Measurements from ENCODE around the gene MSRB2.
A peak's percentile ranks its signal among the peaks of the same experiment; 100 is the strongest.
"Not testable (repeated sequence)": the region's sequence is repeated elsewhere in the genome, so short reads cannot be mapped to it uniquely, and the experiment has no call there.

MSRB2 gene

DNA sequence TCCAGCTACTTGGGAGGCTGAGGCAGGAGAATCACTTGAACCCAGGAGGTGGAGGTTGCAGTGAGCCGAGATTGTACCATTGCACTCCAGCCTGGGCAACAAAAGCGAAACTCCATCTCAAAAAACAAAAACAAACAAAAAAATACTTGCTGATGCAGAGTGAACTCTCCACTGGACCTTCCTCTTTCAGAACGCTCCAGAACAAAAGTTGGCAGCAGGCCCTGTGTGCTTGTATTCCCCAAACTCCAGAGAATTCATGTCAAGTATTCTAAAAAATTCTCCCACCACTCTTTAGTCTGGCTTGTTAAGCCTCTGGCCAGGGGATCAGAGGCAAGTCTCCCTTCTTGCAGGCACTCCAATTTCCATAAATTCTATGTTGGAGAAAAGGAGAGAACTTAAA, 22.8 kb upstream of the MSRB2 start:
- H3K27ac ChIP-seq (ENCODE audit: low read depth, low read length); H3K9me3 ChIP-seq (ENCODE audit: insufficient read depth, low read depth, low read length); H3K27me3 ChIP-seq (ENCODE audit: insufficient read depth, low read length); H3K4me1 ChIP-seq (ENCODE audit: insufficient read depth, low read length); H3K9ac ChIP-seq (ENCODE audit: low read depth, low read length); H3K36me3 ChIP-seq (ENCODE audit: insufficient read depth, low read length); H3K4me3 ChIP-seq (ENCODE audit: low read length): not testable (repeated sequence)
- 97% methylated on average over 3 of the region's 3 CpGs for WGBS

DNA sequence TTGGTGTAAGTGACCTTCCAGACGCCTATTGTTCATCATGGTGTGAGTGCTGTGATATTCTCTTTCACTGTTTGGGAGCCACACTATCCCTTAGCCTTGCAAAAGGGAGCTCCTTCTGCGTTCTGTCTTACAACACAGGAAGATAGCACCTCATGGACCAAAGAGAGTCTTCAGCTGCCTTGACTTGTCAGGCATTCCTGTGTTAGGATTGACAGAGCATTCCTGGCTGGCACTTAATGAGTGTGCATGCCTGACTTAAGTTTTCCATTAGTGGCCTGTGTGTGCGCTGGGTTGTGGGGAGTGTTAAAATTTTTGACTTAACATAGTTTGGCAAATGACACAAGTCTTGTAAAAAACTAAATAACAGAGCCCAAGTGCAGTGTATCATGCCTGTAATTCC, 21.9 kb upstream of the MSRB2 start:
- no peaks in the 10 kb centered on the region for H3K27me3 ChIP-seq (ENCODE audit: insufficient read depth, low read length)
- H3K9me3 ChIP-seq (ENCODE audit: insufficient read depth, low read depth, low read length) = no peaks in the 10 kb centered on the region
- no peak overlapping the region for H3K9ac ChIP-seq (ENCODE audit: low read depth, low read length)
- H3K4me1 ChIP-seq (ENCODE audit: insufficient read depth, low read length) = no peaks in the 10 kb centered on the region
- WGBS = 96% methylated on average over 3 of the region's 3 CpGs
- H3K27ac ChIP-seq (ENCODE audit: low read depth, low read length) = no peak overlapping the region
- no peak overlapping the region for H3K4me3 ChIP-seq (ENCODE audit: low read length)
- no peaks in the 10 kb centered on the region for H3K36me3 ChIP-seq (ENCODE audit: insufficient read depth, low read length)

- WGBS = 99% methylated on average over 3 of the region's 3 CpGs
- no peaks in the 10 kb centered on the region for H3K36me3 ChIP-seq (ENCODE audit: insufficient read depth, low read length)
- no peak overlapping the region for H3K27ac ChIP-seq (ENCODE audit: low read depth, low read length)
- H3K9me3 ChIP-seq (ENCODE audit: insufficient read depth, low read depth, low read length) = no peaks in the 10 kb centered on the region
- no peak overlapping the region for H3K4me3 ChIP-seq (ENCODE audit: low read length)
- no peak overlapping the region for H3K9ac ChIP-seq (ENCODE audit: low read depth, low read length)
- H3K27me3 ChIP-seq (ENCODE audit: insufficient read depth, low read length) = no peaks in the 10 kb centered on the region
- H3K4me1 ChIP-seq (ENCODE audit: insufficient read depth, low read length) = peaks cover 7% of the 10 kb centered on the region; the same call in 1 of the 2 replicates
Observed at GRCh38 chr10:23075672-23076071, 19.7 kb upstream of the MSRB2 start.

DNA sequence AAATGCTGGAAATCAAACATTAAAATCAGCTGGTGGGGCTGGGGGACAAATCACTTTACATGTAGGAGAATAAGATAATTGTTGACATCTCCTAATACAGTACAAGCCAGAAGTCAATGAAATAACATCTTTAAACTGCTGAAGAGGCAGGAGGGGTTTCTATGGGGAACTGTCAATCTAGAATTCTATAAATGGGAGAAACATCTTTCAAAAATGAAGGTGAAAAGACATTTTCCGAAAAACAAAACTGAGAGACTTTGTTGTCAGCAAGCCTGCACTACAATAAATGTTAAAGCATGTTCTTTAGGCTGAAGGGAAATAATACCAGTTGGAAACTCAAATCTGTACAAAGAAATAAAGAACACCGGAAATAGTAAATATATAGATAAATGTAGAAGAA, 17.3 kb upstream of the MSRB2 start:
- no peak overlapping the region for H3K27ac ChIP-seq (ENCODE audit: low read depth, low read length)
- peaks cover 7% of the 10 kb centered on the region; the same call in 1 of the 2 replicates for H3K4me1 ChIP-seq (ENCODE audit: insufficient read depth, low read length)
- no peak overlapping the region for H3K9ac ChIP-seq (ENCODE audit: low read depth, low read length)
- no peaks in the 10 kb centered on the region for H3K9me3 ChIP-seq (ENCODE audit: insufficient read depth, low read depth, low read length)
- 100% methylated on average over 1 of the region's 2 CpGs for WGBS
- no peak overlapping the region for H3K4me3 ChIP-seq (ENCODE audit: low read length)
- no peaks in the 10 kb centered on the region for H3K36me3 ChIP-seq (ENCODE audit: insufficient read depth, low read length)
- no peaks in the 10 kb centered on the region for H3K27me3 ChIP-seq (ENCODE audit: insufficient read depth, low read length)

DNA sequence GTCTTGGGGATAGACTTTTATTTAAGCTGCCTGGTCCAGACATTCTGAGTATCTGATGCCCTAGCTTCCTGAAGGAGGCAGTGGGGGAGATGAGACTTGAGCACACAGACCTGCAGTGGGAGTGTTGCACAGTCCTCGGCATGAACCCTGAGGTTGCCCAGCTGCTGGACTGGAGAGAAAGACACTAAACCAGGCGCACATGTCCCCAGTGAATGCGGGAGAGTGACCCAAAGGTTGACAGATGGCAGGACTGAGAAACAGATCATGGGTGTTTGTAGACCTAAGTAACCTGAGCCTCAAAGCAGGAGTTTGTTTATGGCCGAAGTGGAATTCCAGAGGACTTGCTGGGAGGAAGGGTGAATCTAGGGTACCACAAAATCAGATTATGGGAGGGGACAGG, 15.7 kb upstream of the MSRB2 start:
- no peaks in the 10 kb centered on the region for H3K36me3 ChIP-seq (ENCODE audit: insufficient read depth, low read length)
- H3K27ac ChIP-seq (ENCODE audit: low read depth, low read length) = no peak overlapping the region
- H3K27me3 ChIP-seq (ENCODE audit: insufficient read depth, low read length) = no peaks in the 10 kb centered on the region
- no peaks in the 10 kb centered on the region; the same call in 1 of the 2 replicates for H3K9me3 ChIP-seq (ENCODE audit: insufficient read depth, low read depth, low read length)
- peaks cover 7% of the 10 kb centered on the region; the same call in 1 of the 2 replicates for H3K4me1 ChIP-seq (ENCODE audit: insufficient read depth, low read length)
- WGBS = 54% methylated on average over 4 of the region's 4 CpGs
- H3K4me3 ChIP-seq (ENCODE audit: low read length) = no peak overlapping the region
- H3K9ac ChIP-seq (ENCODE audit: low read depth, low read length) = no peak overlapping the region

GRCh38 chr10:23080262-23080661, 15.1 kb upstream of the MSRB2 start:
- WGBS = 86% methylated on average over 7 of the region's 7 CpGs
- H3K4me3 ChIP-seq (ENCODE audit: low read length) = no peak overlapping the region
- no peak overlapping the region for H3K27ac ChIP-seq (ENCODE audit: low read depth, low read length)
- H3K4me1 ChIP-seq (ENCODE audit: insufficient read depth, low read length) = peaks cover 7% of the 10 kb centered on the region; the same call in 1 of the 2 replicates
- H3K9ac ChIP-seq (ENCODE audit: low read depth, low read length) = no peak overlapping the region
- no peaks in the 10 kb centered on the region; the same call in 1 of the 2 replicates for H3K9me3 ChIP-seq (ENCODE audit: insufficient read depth, low read depth, low read length)
- no peaks in the 10 kb centered on the region for H3K36me3 ChIP-seq (ENCODE audit: insufficient read depth, low read length)
- H3K27me3 ChIP-seq (ENCODE audit: insufficient read depth, low read length) = no peaks in the 10 kb centered on the region

GRCh38 chr10:23081221-23081750, 14.1 kb upstream of the MSRB2 start:
- Histone ChIP-seq H3K9me3 (ENCODE audit: insufficient read depth, low read depth, low read length) (no peaks in the 10 kb centered on the region; the same call in 1 of the 2 replicates), H3K36me3 (ENCODE audit: insufficient read depth, low read length) (no peaks in the 10 kb centered on the region), H3K27me3 (ENCODE audit: insufficient read depth, low read length) (no peaks in the 10 kb centered on the region), H3K4me1 (ENCODE audit: insufficient read depth, low read length) (peaks cover 7% of the 10 kb centered on the region; the same call in 1 of the 2 replicates), H3K4me3 (ENCODE audit: low read length) (no peak overlapping the region), H3K27ac (ENCODE audit: low read depth, low read length) (no peak overlapping the region), H3K9ac (ENCODE audit: low read depth, low read length) (no peak overlapping the region)
- WGBS = 91% methylated on average over 7 of the region's 7 CpGs

- WGBS = 86% methylated on average over 4 of the region's 4 CpGs
- H3K27ac ChIP-seq (ENCODE audit: low read depth, low read length) = no peak overlapping the region
Observed at GRCh38 chr10:23081891-23082290, 13.5 kb upstream of the MSRB2 start.

DNA sequence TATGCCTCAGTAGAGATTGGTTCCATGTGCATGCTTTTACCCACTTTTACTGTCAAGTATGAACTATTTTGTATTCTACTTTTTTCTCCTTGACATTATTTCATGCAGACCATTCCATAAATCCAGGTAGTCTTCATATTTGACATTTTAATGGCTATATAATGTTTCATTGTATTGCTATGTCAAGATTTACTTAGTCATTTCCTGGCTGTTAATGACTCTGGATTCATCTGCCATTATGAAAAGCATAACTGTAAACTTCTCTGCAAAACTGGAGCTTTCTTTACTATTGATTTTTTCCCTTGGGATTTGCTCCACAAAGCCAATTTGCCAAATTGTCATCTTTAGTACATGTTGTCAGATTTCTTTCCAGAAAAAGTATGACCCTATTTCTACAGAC, 6.8 kb upstream of the MSRB2 start:
- Histone ChIP-seq H3K9me3 (ENCODE audit: insufficient read depth, low read depth, low read length) (no peaks in the 10 kb centered on the region; the same call in 1 of the 2 replicates), H3K36me3 (ENCODE audit: insufficient read depth, low read length) (no peaks in the 10 kb centered on the region), H3K4me3 (ENCODE audit: low read length) (no peak overlapping the region), H3K27me3 (ENCODE audit: insufficient read depth, low read length) (no peaks in the 10 kb centered on the region), H3K9ac (ENCODE audit: low read depth, low read length) (no peak overlapping the region), H3K27ac (ENCODE audit: low read depth, low read length) (no peak overlapping the region), H3K4me1 (ENCODE audit: insufficient read depth, low read length) (no peaks in the 10 kb centered on the region)

More at GRCh38 chr10:23081891-23082290, 13.5 kb upstream of the MSRB2 start:
- H3K4me1 ChIP-seq (ENCODE audit: insufficient read depth, low read length) = peaks cover 7% of the 10 kb centered on the region; the same call in 1 of the 2 replicates
- no peak overlapping the region for H3K9ac ChIP-seq (ENCODE audit: low read depth, low read length)
- no peaks in the 10 kb centered on the region for H3K27me3 ChIP-seq (ENCODE audit: insufficient read depth, low read length)
- no peaks in the 10 kb centered on the region; the same call in 1 of the 2 replicates for H3K9me3 ChIP-seq (ENCODE audit: insufficient read depth, low read depth, low read length)
- H3K4me3 ChIP-seq (ENCODE audit: low read length) = no peak overlapping the region
- no peaks in the 10 kb centered on the region for H3K36me3 ChIP-seq (ENCODE audit: insufficient read depth, low read length)

- Histone ChIP-seq H3K36me3 (ENCODE audit: insufficient read depth, low read length) (no peaks in the 10 kb centered on the region), H3K4me3 (ENCODE audit: low read length) (peak overlapping the region; percentile 29), H3K4me1 (ENCODE audit: insufficient read depth, low read length) (peaks cover 24% of the 10 kb centered on the region), H3K9me3 (ENCODE audit: insufficient read depth, low read depth, low read length) (no peaks in the 10 kb centered on the region), H3K9ac (ENCODE audit: low read depth, low read length) (no peak overlapping the region), H3K27ac (ENCODE audit: low read depth, low read length) (no peak overlapping the region), H3K27me3 (ENCODE audit: insufficient read depth, low read length) (no peaks in the 10 kb centered on the region)
- 70% methylated on average over 8 of the region's 8 CpGs for WGBS
Observed at GRCh38 chr10:23094786-23095403, 484 bp upstream of the MSRB2 start.

DNA sequence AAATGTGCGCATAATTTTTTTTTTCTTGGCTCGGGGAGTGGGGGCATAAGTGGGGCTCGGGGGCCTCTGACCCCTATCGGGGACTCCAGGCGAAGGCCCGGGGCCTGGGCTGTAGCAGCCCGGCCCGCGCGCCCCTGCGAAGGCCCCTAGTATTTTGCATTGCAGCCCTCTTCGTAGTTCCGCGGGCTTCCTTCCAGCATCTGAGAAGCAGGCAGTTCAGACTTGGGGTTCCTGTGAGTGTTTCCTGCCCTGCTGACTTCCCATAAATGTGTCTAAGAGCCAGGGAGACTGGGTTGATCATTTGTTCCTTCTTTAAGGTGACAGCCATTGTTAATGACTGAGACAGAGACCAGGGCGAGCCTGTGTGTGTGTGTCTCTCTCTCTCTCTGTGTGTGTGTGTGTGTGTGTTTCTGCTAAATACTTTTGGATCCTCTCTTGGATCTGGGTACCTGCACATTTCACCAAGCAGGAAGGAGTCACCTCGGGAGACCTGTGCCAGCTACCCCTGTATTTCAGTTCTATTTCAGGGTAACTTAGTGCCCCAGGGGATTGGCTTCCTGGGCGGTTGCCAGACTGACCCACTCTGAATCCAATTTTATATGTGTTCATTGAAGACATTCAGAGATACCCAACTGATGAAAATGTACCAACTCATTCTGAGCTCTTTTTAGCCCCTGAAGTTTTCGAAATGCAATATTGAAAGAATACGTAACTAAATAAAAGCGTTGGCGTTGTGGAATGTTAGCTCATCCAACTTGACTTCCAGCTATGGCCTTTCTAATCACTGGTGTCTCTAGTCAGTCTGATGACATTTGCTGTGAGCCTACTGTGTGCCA, 805 bp downstream of the MSRB2 start:
- Histone ChIP-seq H3K9ac (ENCODE audit: low read depth, low read length) (peak overlapping the region; percentile 89), H3K27me3 (ENCODE audit: insufficient read depth, low read length) (no peaks in the 10 kb centered on the region), H3K27ac (ENCODE audit: low read depth, low read length) (peak overlapping the region; percentile 73), H3K4me3 (ENCODE audit: low read length) (peak overlapping the region; percentile 73), H3K4me1 (ENCODE audit: insufficient read depth, low read length) (peaks cover 28% of the 10 kb centered on the region), H3K36me3 (ENCODE audit: insufficient read depth, low read length) (no peaks in the 10 kb centered on the region), H3K9me3 (ENCODE audit: insufficient read depth, low read depth, low read length) (no peaks in the 10 kb centered on the region)
- WGBS = 26% methylated on average over 21 of the region's 21 CpGs

Measured in HUES64 (cell line).